ENCODE results near the gene ABCA2.

DNA sequence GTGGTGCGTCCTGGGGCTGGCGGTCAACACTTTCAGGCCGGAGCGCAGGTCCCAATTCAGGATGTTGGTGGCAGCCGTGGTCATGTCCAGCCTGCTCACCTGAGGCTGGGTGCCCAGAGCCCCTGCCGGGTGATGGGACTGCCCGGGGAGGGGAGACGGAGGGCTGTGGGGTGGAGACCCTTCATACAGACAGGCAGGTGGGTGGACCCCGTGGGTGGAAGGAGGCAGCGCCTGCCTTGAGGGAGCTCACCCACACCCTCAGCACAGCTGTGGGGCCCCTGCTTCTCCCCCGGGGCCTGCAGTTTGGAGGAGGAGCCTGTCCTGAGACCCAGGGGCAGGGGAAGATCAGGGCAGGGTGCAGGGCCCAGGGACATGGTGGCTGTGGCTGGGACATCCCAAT, 57.7 kb downstream of the ABCA2 start:
- TF ChIP-seq, protein P1, sequence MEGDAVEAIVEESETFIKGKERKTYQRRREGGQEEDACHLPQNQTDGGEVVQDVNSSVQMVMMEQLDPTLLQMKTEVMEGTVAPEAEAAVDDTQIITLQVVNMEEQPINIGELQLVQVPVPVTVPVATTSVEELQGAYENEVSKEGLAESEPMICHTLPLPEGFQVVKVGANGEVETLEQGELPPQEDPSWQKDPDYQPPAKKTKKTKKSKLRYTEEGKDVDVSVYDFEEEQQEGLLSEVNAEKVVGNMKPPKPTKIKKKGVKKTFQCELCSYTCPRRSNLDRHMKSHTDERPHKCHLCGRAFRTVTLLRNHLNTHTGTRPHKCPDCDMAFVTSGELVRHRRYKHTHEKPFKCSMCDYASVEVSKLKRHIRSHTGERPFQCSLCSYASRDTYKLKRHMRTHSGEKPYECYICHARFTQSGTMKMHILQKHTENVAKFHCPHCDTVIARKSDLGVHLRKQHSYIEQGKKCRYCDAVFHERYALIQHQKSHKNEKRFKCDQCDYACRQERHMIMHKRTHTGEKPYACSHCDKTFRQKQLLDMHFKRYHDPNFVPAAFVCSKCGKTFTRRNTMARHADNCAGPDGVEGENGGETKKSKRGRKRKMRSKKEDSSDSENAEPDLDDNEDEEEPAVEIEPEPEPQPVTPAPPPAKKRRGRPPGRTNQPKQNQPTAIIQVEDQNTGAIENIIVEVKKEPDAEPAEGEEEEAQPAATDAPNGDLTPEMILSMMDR (IDR thresholded peaks at IDR 0.05): no peak
- no peak for TF ChIP-seq POLR2A (IDR thresholded peaks at IDR 0.05)
